Natural killer cell (primary cell): ENCODE results near the gene KCTD11. TPM values are rescaled to one million over a fixed set of nuclear protein-coding genes. Genes with fewer than 3 reads are reported as not detected.

Source experiments
- ATAC-seq, 3 donors: fragments of 150-1000 bp in 2 of 3; fragments of 200-7000 bp in 1 of 3; cut with Tn5 transposase; 1 replicate in 1 of 3; 2 replicates in 2 of 3; pipeline ENCODE4 v1.10.0; 2021; ENCODE audit warnings: mild to moderate bottlenecking in 2 of 3, moderate library complexity in 2 of 3
- DNase-seq, 2 donors: peaks; one replicate each; pipeline versions ENCODE4 v3.0.0 to v3.0.0-alpha.2; 2013 to 2021; ENCODE audit warnings: mixed read lengths in 1 of 2
- H3K27ac ChIP-seq: one replicate; pipeline ENCODE4 v1.5.1; 2013; ENCODE audit warnings: mild to moderate bottlenecking, low read length
- H3K27me3 ChIP-seq: one replicate; pipeline ENCODE4 v1.6.1; 2013; ENCODE audit warnings: low read length; ENCODE audit not compliant: control insufficient read depth, insufficient read depth
- H3K36me3 ChIP-seq: one replicate; pipeline ENCODE4 v1.6.1; 2013; ENCODE audit warnings: low read length; ENCODE audit not compliant: control insufficient read depth, insufficient read depth
- H3K4me1 ChIP-seq: one replicate; pipeline ENCODE4 v1.6.1; 2013; ENCODE audit warnings: low read length; ENCODE audit not compliant: control insufficient read depth, insufficient read depth
- H3K4me3 ChIP-seq: one replicate; pipeline ENCODE4 v1.5.1; 2013; ENCODE audit warnings: low read length
- H3K9me3 ChIP-seq: one replicate; pipeline ENCODE4 v1.6.1; 2013; ENCODE audit warnings: low read length; ENCODE audit not compliant: control insufficient read depth, insufficient read depth
- H3K27ac Mint-ChIP-seq, 2 donors: one replicate each; pipeline ENCODE4 v1.8.0; 2022; ENCODE audit warnings: mild to moderate bottlenecking in 2 of 2, mixed read lengths in 2 of 2, moderate library complexity in 1 of 2
- H3K27me3 Mint-ChIP-seq, 2 donors: one replicate each; pipeline ENCODE4 v1.8.0; 2022; ENCODE audit warnings: low read depth in 2 of 2, mixed read lengths in 2 of 2
- H3K36me3 Mint-ChIP-seq: one replicate; pipeline ENCODE4 v1.8.0; 2022; ENCODE audit warnings: mixed read lengths
- H3K4me1 Mint-ChIP-seq, 2 donors: one replicate each; pipeline ENCODE4 v1.8.0; 2022; ENCODE audit warnings: mixed read lengths in 2 of 2
- H3K4me3 Mint-ChIP-seq: one replicate; pipeline ENCODE4 v1.8.0; 2022; ENCODE audit warnings: mild to moderate bottlenecking, moderate library complexity, mixed read lengths
- H3K9me3 Mint-ChIP-seq, 2 donors: one replicate each; pipeline ENCODE4 v1.8.0; 2022; ENCODE audit warnings: mixed read lengths in 2 of 2
- CTCF ChIP-seq: fragments of 200-600 bp; IDR thresholded peaks from one replicate; pipeline ENCODE4 v1.8.0; 2022; ENCODE audit warnings: antibody characterized with exemption
- WGBS: methylation state at CpG from one replicate; pipeline ENCODE4 v1.1.7; 2013; ENCODE audit warnings: missing lambda C conversion rate; ENCODE audit not compliant: insufficient coverage; 5-methylcytosine and 5-hydroxymethylcytosine counted together
- intact Hi-C: fragments of 100-400 bp; cut with micrococcal nuclease; formaldehyde crosslinking; loops from one replicate; pipeline ENCODE4 v1.14.2; 2022
- total RNA-seq, 4 donors: library from RNA; stranded (reverse); fragments of 120-200 nt in 1 of 4; gene quantifications; one replicate each; pipeline versions ENCODE4 v1.2.3 to v1.2.4, GENCODE V29; 2013 to 2022

KCTD11 gene
- total RNA-seq, 3 donors from 2014 or later (not counting 1 experiment from before 2014, with no cell fraction given): 5.6 to 9.7 (median 8.3) TPM

GRCh38 chr17:7398612-7399011 lies 46.6 kb downstream of the KCTD11 start:
- 100% methylated on average over 1 of the region's 2 CpGs for WGBS
- Histone ChIP-seq H3K4me3 (no peak overlapping the region), H3K27ac (no peak overlapping the region), H3K27me3 (no peaks in the 10 kb centered on the region), H3K36me3 (no peaks in the 10 kb centered on the region), H3K4me1 (peaks cover 23% of the 10 kb centered on the region), H3K9me3 (no peaks in the 10 kb centered on the region)
- no peak overlapping the region for H3K4me3 Mint-ChIP-seq
- H3K36me3 Mint-ChIP-seq: no peaks in the 10 kb centered on the region
- TF ChIP-seq CTCF: no peak
- intact Hi-C loops: no loop called here
- H3K9me3 Mint-ChIP-seq: no peaks in the 10 kb centered on the region
- ATAC-seq (no peak), DNase-seq (no peak)
- H3K27me3 Mint-ChIP-seq: no peaks in the 10 kb centered on the region
- H3K27ac Mint-ChIP-seq: no peak overlapping the region
- H3K4me1 Mint-ChIP-seq: peaks cover 14 to 24% of the 10 kb centered on the region in 2 donors

GRCh38 chr17:7403043-7403726 lies 51.2 kb downstream of the KCTD11 start:
- ATAC-seq: no peak
- TF ChIP-seq CTCF: no peak
- H3K36me3 Mint-ChIP-seq: no peaks in the 10 kb centered on the region
- H3K9me3 Mint-ChIP-seq: no peaks in the 10 kb centered on the region
- intact Hi-C loops: no loop called here
- 22% methylated on average over 16 of the region's 16 CpGs for WGBS
- peaks cover 8 to 27% of the 10 kb centered on the region in 2 donors for H3K4me1 Mint-ChIP-seq
- H3K9me3 ChIP-seq: no peaks in the 10 kb centered on the region
- H3K4me3 ChIP-seq: peak overlapping the region; percentile 69
- H3K27ac ChIP-seq: peak overlapping the region; percentile 60
- peak overlapping the region; percentile 90 to 96 for H3K27ac Mint-ChIP-seq
- peaks cover 24% of the 10 kb centered on the region for H3K4me1 ChIP-seq
- H3K4me3 Mint-ChIP-seq: peak overlapping the region; percentile 92
- peaks cover 0 to 8% of the 10 kb centered on the region in 2 donors for H3K27me3 Mint-ChIP-seq
- peaks cover 3% of the 10 kb centered on the region for H3K27me3 ChIP-seq
- no peaks in the 10 kb centered on the region for H3K36me3 ChIP-seq
- peak in 1 of 2 donors; percentile 45 for DNase-seq

GRCh38 chr17:7403727-7403976 lies 51.7 kb downstream of the KCTD11 start:
- TF ChIP-seq CTCF: no peak
- Histone ChIP-seq H3K9me3 (no peaks in the 10 kb centered on the region), H3K4me3 (peak overlapping the region; percentile 69), H3K27ac (peak overlapping the region; percentile 60), H3K27me3 (peaks cover 3% of the 10 kb centered on the region), H3K36me3 (no peaks in the 10 kb centered on the region), H3K4me1 (peaks cover 27% of the 10 kb centered on the region)
- ATAC-seq: peak in 1 of 3 donors; percentile 3
- Mint-ChIP-seq H3K27me3 (peaks cover 0 to 8% of the 10 kb centered on the region in 2 donors), H3K9me3 (no peaks in the 10 kb centered on the region), H3K4me1 (peaks cover 8 to 27% of the 10 kb centered on the region in 2 donors), H3K4me3 (peak overlapping the region; percentile 92), H3K27ac (peak overlapping the region; percentile 90 to 96), H3K36me3 (no peaks in the 10 kb centered on the region)
- WGBS: 1% methylated on average over 13 of the region's 13 CpGs
- no peak for DNase-seq
- intact Hi-C loops: no loop called here
